ENCODE results near the gene RADIL.

Gene RADIL

DNA sequence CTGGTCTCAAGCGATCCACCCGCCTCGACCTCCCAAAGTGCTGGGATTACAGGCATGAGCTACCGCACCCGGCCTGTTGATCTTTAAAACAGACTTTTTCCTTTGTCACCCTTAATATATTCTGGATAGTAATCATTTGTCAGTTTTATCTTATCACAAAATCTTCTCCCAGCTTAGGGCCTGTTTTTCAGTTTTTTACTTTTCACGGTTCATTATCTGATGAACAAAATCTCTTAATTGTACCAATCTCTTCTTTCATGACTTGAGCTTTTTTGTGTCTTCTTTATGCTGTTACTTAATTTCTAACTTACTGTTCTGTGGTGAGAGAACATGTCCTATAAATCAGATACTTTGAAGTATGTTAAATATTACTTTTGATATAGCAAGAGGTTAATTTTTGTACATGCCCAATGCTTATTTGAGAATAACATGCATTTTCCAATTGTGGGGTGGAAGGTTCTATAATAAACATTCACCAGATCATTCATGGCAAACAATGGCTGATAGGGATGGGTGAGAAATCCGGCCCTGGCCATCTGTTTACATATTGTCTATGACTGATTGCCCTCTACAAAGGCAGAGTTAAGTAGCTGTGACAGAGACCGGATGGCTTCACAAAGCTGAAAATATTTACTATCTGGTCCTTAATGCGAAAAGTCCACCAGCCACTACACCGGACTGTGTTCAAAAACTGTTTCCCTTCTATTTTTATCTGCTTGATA is 27.0 kb downstream of the RADIL start:
- no peak for DNase-seq

DNA sequence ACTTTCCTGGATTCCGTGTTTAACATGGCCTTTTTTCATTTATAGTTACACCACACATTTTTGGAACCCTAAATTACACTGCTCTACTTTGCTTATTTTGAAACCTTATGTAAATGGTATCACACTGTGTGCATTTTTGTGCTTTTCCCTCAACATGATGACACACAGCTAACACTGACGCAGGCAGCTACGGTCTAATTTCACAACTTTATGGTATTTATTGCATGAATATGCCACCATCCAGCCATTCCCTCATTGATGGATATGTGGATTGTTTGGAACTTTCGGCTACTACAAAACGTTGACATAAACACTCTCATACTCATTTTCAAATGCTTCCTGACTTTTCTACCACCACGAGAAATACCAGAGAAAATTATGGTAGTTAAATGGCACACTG is 28.6 kb downstream of the RADIL start:
- no peak for DNase-seq

DNA sequence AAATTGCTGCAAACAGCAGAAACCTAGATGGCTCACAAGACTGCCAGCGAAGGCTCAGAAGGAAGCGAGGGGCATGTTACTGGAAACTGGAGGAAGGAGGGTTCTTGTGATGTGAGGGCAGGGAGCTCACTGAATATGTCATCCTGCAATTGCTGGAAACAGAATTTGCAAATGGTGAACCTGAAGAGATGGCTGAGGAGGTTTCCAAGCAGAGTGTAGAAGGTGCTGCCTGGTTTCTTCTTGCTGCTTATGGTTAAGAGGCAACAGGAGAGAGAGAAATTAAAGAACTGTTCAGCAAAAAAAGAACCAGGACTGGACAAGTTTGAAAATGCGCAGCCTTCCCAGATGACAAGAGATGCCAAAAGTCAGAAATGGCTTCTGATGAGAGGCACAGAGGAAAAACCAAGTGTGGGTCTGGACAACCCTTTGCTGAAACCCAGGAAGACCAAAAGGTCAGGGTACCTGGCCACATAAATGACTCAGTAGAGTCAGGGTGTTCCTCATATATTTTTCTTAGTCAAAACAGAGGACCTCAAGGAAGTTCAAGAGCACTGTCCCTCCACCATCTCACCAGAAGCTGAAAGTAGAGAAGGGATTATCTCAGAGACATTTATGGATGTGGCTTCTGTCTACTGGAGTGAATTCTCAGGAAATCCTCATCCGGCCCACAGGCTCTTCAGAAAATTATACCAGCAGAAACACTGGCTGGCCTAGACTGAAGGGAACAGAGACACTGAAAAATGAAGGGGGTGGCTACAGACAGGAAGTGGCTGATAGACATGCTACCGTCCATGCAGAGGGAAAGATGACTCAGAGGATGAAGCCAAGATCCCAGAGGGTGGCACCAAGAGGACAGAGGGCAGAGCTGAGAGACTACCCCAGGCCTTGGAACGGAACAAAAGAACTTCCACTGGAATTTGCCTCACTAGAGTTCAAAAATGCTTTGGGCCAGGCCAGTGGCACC is 31.8 kb downstream of the RADIL start:
- no peak for DNase-seq

DNA sequence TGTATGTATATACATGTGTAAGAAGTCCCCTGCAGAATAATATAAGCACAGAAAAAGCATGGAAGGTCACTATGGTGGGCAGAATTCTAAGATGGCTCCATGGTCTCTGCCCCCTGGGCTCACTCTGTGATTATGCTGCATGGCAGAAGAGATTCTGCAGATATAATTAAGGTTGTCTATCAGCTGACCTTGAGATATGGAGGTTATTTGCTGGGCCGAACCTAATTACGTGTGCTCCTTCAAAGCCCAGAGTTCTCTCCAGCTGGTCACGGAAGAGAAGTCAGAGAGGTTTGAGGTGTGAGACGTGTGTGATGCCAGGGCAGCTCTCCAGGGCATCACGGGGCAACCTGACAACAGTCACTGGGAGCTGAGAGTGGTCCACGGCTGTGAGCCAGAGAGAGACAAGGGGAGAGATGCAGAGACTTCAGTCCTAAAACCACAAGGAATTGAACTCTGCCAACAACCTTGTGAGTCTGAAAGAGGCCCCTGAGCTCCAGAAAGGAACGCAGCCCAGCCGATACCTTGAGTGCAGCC is 33.2 kb downstream of the RADIL start:
- DNase-seq, result no peak

DNA sequence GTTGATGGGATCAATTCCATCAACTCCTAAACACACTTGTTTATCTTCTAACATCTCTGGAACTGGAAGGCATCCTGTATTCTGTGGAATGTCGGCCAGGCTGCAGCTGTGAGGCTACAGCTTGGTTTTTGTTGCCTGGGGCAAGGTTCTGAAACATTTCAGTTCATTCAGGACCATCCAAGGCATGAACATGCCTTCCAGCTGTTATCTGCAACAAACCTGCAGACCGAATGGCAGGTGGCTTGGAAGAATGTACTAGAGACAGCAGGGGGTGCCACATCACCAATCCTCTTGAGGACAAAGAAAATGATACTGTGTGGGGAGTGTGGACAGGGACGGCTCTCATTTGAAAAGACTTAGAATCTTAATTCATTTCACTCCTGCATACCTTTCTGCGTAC is 34.1 kb downstream of the RADIL start:
- peak in 11 of 51 donors; percentile 7 to 58 (median 19) for DNase-seq

DNA sequence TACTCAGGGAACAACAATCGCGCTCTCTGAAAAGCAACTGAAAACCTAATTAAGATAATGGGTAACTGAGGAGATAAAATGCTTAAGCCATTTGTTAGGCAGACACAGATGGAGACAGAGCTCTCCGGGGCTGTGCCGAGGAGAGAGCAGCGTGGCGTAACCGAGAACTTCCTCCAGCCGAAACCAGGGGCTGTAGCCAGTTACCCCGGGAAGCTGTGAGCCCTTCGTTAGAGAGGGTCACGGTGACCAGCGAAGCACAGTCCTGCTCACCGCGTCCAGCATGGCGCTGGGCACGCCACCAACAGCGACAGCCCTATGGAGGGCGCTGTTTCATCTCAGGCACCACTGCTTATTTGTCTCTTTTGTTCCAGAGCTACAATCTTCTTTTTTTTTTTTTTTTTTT is 37.8 kb downstream of the RADIL start:
- peak in 17 of 51 donors; percentile 9 to 56 (median 27) for DNase-seq

DNA sequence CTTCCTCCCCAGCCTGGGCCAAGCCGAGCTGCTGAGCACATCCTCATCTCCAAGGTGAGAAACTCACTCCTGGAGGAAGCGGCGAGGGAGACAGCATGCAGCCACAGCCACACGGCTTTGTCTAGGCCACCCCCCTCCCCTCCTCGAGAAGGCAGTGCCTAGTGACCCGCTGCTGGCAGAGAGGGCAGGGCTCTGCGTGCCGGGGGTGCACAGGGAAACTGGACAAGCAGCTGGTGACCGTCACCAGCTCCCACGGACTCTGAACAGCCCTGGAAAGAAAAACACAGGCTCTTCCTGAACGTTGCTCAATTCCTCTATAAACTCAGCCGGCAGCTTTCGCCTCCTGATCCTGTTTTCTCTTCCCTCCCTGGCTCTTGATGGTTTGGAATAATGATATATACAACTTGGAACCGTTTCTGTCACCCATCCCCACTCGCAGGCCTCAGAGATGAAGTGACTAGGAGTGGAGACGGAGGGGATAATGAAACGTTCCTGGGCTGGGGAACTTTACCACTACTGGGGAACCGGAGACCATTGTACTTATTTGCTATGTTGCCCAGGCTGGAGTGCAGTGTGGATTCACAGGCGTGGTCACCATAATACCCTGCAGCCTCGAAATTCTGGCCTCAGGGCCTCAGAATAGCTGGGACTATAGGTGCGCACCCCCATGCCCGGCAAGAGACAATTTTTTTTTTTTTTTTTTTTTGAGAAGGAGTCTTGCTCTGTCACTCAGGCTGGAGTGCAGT is 41.0 kb downstream of the RADIL start:
- no peak for DNase-seq

DNA sequence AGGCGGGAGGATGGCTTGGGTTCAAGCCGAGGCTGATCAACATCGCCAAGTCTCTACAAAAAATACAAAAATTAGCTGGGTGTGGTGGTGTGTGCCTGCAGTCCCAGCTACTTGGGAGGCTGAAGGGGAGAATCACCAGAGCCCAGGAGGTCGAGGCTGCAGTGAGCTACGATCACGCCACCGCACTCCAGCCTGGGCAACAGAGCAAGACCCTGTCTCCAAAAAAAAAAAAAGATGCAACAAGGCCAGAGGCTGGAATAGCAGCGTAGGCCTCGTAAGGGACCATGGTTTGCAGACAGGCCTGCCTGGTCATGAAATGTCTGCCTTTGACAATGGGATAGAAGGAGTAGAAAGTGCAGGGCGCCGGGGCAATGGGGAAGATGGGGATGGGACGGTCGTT is 41.7 kb downstream of the RADIL start:
- no peak for DNase-seq

DNA sequence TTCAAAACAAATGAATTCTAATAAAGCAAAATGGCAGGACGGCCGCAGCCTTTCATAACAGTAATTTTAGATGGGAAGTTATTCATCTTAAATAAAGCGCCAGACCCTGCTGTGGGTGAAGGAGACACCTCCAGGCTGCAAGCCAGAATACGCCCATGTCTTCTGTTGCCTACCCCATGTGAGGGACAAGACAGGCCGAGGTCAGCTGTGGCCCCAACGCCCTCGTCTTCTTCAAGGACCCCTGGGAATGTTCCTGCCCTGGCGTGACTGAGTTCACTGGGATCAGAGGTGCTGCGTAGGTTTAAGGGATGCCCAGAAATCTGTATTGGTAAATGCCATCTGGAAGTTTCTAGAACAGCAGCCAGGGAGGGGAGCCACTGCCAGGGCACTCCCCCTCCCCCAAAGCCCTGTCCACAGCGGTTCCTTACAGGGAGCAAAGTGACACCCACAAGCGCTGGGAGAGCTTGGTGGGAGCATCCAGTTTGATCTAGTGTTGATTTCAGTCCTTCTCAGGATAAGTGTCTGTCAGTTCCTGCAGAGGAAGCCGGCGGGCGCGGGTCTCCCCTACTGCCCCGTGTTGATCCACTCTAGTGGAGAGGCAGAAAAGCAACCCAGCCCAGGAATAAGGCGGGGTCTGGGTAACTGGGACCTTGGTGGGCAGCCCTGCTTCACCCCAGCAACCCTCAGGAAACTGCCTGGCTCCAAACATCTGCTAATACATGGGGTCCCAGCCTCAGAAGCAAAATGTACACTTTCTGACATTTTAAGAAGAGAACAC is 42.3 kb downstream of the RADIL start:
- DNase-seq, result no peak

DNA sequence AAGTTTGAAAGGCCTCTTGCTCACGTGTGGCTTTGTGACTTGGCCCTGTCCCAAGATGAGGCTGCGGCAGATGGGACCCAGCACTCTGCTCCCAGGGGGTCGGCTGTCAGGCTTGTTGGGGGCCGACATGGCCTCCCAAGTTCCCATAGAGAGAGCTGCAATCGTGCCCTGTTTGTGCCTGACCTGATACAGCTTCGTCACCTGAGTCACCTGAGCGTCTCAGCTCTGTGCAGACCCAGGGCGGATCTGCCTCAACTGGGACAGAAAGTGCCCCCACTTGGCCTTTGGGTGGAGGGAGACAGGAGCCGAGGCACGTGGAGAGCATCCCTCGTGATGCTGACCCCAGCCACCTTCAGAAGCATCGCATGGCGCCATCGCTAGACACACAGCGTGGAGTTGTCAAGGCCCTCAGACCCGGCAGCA is 43.4 kb downstream of the RADIL start:
- DNase-seq, result no peak

DNA sequence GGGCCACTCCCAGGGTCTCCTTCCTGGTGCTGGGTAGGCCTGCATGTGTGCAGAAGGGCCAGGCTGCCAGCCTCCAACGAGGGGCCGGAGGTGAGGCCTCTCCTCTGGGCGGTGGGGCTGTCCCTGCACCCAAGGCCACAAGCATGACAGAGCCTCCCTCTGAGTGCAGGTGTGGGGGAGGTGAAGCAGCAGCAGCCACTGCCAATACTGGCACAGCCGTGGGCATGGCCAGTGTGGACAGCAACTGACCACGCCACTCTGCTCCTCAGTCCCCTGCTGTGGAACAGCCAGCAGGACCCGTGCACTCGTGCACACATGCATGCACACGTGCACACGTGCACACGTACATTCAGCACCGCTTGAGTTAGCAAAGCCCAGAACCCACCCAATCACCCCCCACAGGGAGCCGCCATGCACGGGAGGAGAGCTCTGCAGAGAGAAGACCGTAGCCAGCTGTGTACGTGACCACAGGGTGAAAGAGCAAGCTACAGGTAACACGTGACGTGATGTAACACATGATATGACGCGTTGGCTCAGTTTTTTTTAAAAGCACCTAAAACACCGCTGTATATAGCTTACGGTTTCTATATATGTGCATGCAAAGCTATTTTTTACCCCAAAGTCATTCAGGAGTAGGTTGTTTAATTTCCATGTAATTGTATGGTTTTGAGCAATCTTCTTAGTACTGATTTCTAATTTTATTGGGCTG is 44.7 kb downstream of the RADIL start:
- DNase-seq, result no peak

DNA sequence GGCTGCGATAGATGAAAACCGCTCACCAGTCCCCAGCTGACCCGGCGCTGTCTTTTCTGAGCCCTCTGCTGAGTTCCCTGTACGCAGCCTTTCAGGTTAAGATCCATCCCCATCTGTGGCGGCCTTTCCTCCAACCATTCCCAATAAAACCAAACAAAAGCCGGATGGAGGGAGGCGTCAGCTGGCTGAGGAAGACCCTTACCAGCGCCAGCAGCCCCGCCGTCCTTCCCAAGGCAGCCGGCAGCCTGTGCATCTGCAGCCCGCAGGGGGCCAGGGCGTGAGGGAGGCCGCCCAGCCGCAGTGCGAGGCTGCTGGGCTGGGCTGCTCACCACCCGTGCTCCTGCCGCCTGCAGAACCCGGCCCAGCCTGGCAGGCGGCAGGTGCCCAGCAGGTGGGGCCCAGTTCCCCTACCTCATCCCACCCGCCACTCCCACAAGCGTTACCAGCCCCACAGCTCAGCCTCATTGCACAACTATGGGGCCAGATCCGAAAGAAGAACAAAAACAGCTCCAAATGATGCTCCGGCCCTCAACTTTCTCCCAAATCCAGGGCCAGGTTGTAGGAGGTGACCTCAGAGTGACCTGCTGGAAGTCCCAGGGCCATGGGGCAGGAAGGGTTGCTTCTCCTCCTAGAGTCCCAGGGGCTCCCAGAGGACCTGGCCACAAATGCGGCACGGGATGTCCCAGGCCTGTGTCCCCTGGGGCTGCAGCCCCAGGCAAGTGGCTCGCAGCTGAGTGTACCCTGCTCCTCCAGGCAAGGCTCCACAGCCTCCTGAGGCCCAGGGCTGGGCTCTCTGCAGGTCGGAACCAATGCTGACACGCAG is 45.5 kb downstream of the RADIL start:
- peak in 1 of 51 donors; percentile 10 for DNase-seq

DNA sequence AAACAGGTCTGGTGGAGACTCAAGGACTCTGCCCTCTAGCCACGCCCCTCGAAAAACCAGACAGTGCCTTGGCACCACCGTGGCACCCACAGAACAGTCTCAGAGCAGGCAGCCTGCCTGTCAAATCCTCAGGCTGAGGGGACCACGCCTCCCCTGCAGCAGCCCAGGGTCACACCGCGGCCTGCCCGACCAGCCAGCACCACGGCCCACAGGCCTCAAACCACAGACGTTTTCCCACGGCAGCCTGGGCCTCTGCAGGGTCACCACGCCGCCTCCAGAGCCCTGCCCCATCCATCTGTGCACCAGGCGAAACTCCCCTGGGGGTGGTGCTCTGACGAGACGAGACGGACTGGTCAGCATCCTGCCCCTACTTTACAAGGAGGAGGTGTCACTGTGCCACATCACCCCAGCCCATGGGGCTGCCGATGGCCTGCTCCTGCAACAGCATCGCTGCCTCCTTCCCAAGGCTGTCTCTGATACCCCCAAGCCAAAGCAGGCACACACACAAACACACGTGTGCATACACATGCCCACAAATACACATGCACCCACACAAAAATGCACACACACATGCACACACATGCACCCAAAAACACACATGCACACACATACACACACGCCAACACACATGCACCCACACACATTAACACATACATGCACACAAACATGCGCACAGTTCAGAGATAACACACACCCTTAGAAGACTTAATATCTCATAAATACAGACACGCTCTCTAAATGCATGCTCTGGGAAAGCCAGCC is 46.3 kb downstream of the RADIL start:
- no peak for DNase-seq

DNA sequence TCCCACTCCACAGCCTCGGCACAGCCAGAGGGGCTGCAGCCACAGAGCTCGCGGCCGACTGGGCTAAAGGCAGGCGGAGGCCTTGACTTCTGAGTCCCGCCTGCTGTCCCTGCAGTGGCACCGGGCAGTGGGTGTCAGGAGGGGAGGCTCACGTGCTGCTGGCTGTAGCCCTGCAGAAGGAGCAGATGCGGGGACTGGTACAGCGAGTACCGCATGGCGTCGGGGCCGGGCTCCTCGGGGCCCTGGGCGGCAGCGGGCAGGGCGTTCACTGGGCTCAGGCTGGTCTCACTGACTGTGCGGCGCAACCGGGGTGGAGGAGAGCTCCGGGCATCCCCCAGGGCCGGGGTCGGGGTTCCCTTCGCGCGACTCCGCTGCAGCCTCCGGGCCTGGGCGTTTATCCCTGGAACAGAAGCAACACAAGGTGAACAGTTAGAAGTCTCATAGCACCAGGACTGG is 47.3 kb downstream of the RADIL start:
- no peak for DNase-seq

DNA sequence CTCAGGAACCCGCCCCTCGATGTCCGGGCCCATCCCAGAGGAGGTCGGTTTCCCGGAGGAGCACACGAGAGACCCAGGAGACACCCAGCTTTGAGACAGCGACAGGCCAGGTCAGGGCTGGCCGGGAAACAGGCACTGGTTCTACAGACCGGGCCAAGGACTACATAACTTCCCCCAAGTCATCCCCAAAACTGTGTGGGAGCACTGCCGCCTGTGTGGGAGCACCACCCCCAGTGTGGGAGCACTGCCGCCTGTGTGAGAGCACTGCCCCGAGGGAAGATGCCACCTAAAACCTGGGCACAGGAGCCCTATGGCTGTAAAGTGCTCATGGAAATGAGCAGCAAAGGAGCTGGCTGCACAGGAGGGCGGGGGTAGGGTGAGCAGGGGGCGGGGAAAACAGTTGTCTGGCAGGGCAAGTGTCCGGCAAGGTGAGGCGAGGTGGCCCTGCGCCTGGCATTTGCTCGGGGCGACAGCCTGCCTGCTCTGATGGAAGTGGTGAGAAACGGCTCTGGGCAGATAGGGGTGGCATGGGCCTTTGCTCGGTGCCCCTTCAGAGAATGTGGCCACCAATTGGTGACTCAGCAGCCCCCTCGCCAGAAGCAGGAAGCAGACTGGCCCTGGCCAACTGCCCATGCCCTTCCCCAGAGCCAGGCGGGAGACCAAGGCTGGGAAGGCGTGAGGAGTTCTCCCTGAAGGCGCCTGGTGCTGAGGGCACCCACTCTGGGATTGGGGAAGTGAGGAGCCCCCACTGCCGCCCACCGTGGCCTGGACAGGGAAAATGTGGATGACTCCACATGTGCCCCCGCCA is 47.9 kb downstream of the RADIL start:
- DNase-seq, result no peak

DNA sequence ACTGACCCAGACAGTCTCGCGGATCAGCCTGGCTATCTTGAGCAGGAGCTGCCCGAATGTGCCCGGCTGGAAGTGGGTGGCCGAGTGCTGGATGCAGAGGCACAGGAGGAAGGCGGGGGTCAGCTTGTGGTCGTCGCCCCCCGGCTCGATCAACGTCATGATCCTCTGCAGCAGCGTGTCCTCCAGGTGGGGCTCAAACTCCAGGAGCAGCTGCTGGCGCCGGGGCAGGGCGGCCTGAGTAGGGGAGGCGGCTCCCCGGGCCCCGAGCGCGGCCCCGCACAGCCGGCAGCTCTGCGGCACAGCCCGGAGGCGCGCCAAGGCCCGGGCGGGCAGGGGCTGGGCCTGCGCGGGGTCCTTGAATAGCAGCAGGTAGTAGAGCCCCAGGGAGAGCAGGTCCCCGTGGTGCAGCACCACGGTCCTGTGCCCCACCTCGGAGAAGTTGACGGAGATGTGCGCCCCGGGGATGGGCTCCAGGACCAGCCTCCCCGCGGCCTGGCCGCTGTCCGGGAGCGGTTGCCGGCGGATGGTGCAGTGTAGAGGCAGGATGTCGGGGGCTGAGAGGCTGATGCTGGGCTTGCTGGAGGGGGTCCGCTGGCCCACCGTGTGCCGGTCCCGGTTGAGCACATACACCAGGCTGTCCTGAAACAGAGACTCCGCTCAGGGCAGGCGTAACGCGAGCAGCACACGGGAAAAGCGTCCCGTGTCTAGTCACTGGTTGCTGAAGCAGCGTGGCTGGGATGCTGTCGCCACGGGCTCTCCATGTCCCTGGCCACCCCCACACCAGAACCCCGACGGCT is 48.7 kb downstream of the RADIL start:
- no peak for DNase-seq

Data from hypothalamus (tissue), 51 donors.